ENCODE measurements around the gene IGFBP7.

GRCh38 chr4:57131849-57132742 lies 21.9 kb upstream of the IGFBP7 start:
- no peak for TF ChIP-seq CTCF (IDR thresholded peaks at IDR 0.05; ENCODE audit: low read depth, low read length, poor library complexity, severe bottlenecking)
- no peak for TF ChIP-seq EZH2phosphoT487 (IDR thresholded peaks at IDR 0.05; ENCODE audit: borderline replicate concordance, low read length)

Measured in DOHH2 (cell line).